D721Med (cell line): ENCODE data around the gene CCDC92.

Experiments
- DNase-seq: peaks from one replicate; pipeline ENCODE4 v3.0.0; 2011; ENCODE audit warnings: low spot score; ENCODE audit not compliant: insufficient read length
- FAIRE-seq: peaks from 2 replicates; lab custom pipeline; 2011; peaks lifted over from hg19 to GRCh38; lab: Jason Lieb, UNC
- CTCF ChIP-seq: IDR thresholded peaks from 2 replicates; pipeline ENCODE4 v1.5.1; 2012; ENCODE audit warnings: mild to moderate bottlenecking, control low read depth; ENCODE audit not compliant: insufficient read depth; ENCODE audit errors: missing control alignments

The CCDC92 gene

GRCh38 chr12:123934829-123935228 is 37.8 kb downstream of the CCDC92 start:
- DNase-seq (no peak), FAIRE-seq (no peak)
- no peak for TF ChIP-seq CTCF

GRCh38 chr12:123934016-123934620 is 38.5 kb downstream of the CCDC92 start:
- DNase-seq = no peak
- FAIRE-seq = no peak
- TF ChIP-seq CTCF = no peak

- DNase-seq (no peak), FAIRE-seq (no peak)
- no peak for TF ChIP-seq CTCF
Observed at GRCh38 chr12:123933214-123933613, 39.4 kb downstream of the CCDC92 start.

- DNase-seq = no peak
- TF ChIP-seq CTCF = no peak
- FAIRE-seq = no peak
Observed at GRCh38 chr12:123931686-123932321, 40.8 kb downstream of the CCDC92 start.

- DNase-seq (no peak), FAIRE-seq (no peak)
- TF ChIP-seq CTCF = no peak
Observed at GRCh38 chr12:123929946-123930583, 42.6 kb downstream of the CCDC92 start.

GRCh38 chr12:123928897-123929296 is 43.7 kb downstream of the CCDC92 start:
- FAIRE-seq (no peak), DNase-seq (no peak)
- no peak for TF ChIP-seq CTCF
